Brain microvascular endothelial cell (primary cell): Measurements from ENCODE around the gene CPA3.

Experiments used
- DNase-seq: peaks from one replicate; pipeline ENCODE4 v3.0.0-alpha.2; 2020
- H3K27ac ChIP-seq: fragments of 250-450 bp; sonication (Bioruptor Pico); 2 replicates; pipeline ENCODE4 v1.5.1; 2020; ENCODE audit warnings: mild to moderate bottlenecking, moderate library complexity
- H3K27me3 ChIP-seq: fragments of 250-450 bp; sonication (Bioruptor Pico); replicated peaks from 2 replicates; pipeline ENCODE4 v1.5.1; 2020; ENCODE audit warnings: mild to moderate bottlenecking
- H3K36me3 ChIP-seq: fragments of 250-450 bp; sonication (Bioruptor Pico); replicated peaks from 2 replicates; pipeline ENCODE4 v1.5.1; 2020; ENCODE audit warnings: mild to moderate bottlenecking
- H3K4me3 ChIP-seq: 2 replicates; pipeline ENCODE4 v1.5.1; 2011; ENCODE audit warnings: low read depth, mild to moderate bottlenecking, control low read depth, low read length, moderate library complexity
- in situ Hi-C: cut with HindIII; loops from 2 replicates; pipeline ENCODE4 v1.10.0; 2017; ENCODE audit warnings: low sequenced_read_pairs, low pct_ligation_motif_present
- TF ChIP-seq, protein P1 (sequence below): IDR thresholded peaks from 2 replicates; pipeline ENCODE4 v1.5.1; 2011; ENCODE audit warnings: low read depth, mild to moderate bottlenecking, moderate library complexity, low read length, control low read depth, inconsistent platforms; ENCODE audit errors: missing control alignments

Gene CPA3

DNA sequence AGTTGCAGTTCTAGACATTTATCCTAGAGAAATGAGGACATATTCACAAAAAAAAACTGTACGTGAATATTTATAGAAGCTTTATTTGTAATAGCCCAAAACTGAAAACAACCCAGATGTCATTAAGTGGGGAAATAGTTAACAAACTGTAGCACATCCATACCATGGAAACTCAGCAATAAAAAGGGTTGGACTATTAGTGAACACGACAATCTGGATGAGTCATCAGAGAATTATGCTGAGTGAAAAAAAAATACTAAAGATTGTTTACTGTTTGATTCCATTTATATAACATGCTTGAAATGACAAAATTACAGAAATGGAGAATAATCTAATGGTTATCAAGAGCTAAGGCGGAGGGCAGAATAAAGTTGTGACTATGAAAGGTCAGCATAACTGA, 59.5 kb downstream of the CPA3 start:
- in situ Hi-C loops, result no loop called here
- TF ChIP-seq, protein P1, sequence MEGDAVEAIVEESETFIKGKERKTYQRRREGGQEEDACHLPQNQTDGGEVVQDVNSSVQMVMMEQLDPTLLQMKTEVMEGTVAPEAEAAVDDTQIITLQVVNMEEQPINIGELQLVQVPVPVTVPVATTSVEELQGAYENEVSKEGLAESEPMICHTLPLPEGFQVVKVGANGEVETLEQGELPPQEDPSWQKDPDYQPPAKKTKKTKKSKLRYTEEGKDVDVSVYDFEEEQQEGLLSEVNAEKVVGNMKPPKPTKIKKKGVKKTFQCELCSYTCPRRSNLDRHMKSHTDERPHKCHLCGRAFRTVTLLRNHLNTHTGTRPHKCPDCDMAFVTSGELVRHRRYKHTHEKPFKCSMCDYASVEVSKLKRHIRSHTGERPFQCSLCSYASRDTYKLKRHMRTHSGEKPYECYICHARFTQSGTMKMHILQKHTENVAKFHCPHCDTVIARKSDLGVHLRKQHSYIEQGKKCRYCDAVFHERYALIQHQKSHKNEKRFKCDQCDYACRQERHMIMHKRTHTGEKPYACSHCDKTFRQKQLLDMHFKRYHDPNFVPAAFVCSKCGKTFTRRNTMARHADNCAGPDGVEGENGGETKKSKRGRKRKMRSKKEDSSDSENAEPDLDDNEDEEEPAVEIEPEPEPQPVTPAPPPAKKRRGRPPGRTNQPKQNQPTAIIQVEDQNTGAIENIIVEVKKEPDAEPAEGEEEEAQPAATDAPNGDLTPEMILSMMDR, result no peak
- H3K27ac ChIP-seq, result no peak overlapping the region
- no peak overlapping the region for H3K4me3 ChIP-seq
- no peak for DNase-seq
- no peaks in the 10 kb centered on the region for H3K36me3 ChIP-seq
- no peaks in the 10 kb centered on the region for H3K27me3 ChIP-seq

DNA sequence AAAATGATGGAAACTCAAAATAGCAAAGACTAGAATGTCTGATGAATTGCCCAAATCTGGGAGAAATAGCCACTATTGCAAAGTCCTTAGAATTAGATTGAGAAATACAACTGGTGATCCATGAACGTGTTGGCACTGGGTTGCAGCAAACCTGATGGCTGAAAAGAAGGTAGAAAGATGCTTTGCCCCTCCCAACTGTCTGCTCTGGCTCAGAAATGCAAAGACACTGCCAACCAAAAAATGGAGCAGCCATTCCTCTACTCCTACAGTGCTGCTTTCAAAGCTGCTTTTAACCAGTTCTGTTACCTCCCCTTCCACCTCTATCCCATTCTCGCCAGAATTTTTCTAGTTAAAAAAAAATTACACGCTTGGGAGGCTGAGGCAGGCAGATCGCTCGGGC, 60.7 kb downstream of the CPA3 start:
- no peak for DNase-seq
- Histone ChIP-seq H3K36me3 (no peaks in the 10 kb centered on the region), H3K4me3 (no peak overlapping the region), H3K27me3 (no peaks in the 10 kb centered on the region), H3K27ac (no peak overlapping the region)
- TF ChIP-seq, protein P1, result no peak
- in situ Hi-C loops, result no loop called here

DNA sequence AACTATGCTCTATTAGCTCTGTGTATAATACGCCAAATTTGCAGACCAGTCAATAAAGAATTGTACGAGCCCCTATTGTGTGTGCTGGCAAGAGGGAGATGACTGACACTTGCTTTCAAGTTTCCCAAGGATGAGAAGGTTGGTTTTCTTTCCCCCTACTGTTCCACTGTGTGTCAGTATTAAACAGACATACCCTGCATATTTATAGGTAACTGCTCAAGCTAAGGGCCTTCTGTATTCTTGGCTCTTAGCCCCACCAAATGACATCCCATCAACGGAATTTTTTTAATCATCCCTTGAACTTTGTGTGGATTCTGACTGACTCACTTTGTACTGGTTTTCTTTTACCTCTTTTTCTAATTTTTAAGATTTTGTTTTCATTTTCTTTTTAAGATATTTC, 65.7 kb downstream of the CPA3 start:
- Histone ChIP-seq H3K36me3 (no peaks in the 10 kb centered on the region), H3K4me3 (no peak overlapping the region), H3K27ac (no peak overlapping the region), H3K27me3 (no peaks in the 10 kb centered on the region)
- in situ Hi-C loops, result no loop called here
- TF ChIP-seq, protein P1, result no peak
- peak; percentile 86 for DNase-seq

DNA sequence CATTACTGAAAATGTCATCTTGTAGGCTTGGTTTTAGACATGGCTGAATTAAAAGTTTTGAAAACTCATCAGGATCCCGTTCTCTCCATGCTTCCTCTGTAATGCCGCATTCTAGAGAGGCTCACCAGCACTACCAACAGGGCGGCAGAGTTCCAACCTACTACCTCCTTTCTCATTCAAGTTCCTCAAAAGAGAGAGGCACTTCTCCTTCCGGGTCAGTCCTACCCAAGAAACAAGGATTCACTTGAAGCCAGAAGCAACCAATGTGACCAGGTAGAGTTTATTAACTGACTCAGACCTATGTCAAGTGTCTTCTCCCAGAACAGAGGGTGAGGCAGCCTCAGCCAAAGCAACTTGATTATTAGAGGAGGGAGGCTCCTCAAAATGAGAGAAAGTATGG, 66.5 kb downstream of the CPA3 start:
- H3K4me3 ChIP-seq, result no peak overlapping the region
- H3K27me3 ChIP-seq, result no peaks in the 10 kb centered on the region
- in situ Hi-C loops, result no loop called here
- no peaks in the 10 kb centered on the region for H3K36me3 ChIP-seq
- TF ChIP-seq, protein P1, result no peak
- DNase-seq, result no peak
- H3K27ac ChIP-seq, result no peak overlapping the region

DNA sequence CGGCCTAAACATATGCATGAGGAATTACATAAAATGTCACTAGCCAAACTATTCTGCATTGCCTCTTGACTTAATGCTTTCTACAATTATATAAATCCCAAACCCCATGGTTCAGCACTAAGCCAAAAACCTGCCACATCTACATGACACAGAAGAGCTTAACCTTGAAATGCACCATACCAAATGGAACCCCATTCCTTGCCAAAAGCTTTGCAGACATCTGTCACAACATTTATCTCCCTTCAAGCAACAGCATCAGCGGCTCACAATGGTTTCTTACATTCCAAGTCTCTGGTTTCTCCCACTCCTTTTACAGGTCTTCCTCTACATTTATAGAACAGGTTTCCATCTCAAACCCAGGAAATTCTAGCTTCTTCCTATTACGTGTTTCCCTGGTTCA, 67.9 kb downstream of the CPA3 start:
- TF ChIP-seq, protein P1, result no peak
- Histone ChIP-seq H3K36me3 (no peaks in the 10 kb centered on the region), H3K27me3 (no peaks in the 10 kb centered on the region), H3K4me3 (no peak overlapping the region), H3K27ac (no peak overlapping the region)
- in situ Hi-C loops, result no loop called here
- no peak for DNase-seq

DNA sequence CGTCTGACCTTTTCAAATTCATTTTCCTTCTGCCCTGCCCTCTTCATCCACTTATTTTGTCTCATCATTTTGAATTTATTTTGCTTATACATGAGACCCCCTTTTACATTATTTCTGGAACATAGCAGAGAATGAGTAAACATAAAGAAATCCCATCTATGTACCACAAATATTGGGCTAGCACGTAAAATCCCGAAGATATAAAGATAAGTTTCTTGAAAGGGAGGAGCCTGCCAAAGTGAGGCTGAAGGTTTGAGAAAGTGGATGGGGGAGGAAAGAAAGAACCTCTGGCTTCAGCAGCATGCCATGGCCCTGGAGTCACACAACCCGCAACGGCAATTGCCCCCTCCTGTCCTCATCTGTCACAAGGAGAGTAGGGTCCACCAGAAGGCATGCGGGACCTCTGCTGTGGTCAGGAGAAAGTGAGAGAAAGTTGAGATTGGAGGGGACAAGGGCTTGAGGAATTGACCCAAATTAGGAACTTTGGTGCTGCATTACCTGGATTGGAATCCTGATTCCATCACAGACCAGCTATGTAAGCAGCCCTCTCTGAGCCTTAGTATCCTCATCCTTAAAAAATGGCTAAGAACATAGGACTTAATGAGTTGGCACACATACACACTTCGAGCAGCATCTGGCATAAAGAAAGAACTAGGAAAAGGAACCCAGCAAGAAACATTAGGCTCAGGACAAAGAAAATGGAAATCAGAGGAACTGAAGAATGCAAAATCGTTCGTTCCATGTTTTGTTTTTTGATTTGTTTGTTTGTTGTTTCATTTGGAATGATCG, 72.6 kb downstream of the CPA3 start:
- Histone ChIP-seq H3K27me3 (no peaks in the 10 kb centered on the region), H3K4me3 (no peak overlapping the region), H3K27ac (peak overlapping the region; percentile 74), H3K36me3 (no peaks in the 10 kb centered on the region)
- DNase-seq, result peak; percentile 62
- TF ChIP-seq, protein P1, result no peak
- in situ Hi-C loops, result no loop called here
